Measurements from ENCODE around the gene GMCL1.
"Not testable (repeated sequence)": the region's sequence is repeated elsewhere in the genome, so short reads cannot be mapped to it uniquely, and the experiment has no call there.

Gene GMCL1

DNA sequence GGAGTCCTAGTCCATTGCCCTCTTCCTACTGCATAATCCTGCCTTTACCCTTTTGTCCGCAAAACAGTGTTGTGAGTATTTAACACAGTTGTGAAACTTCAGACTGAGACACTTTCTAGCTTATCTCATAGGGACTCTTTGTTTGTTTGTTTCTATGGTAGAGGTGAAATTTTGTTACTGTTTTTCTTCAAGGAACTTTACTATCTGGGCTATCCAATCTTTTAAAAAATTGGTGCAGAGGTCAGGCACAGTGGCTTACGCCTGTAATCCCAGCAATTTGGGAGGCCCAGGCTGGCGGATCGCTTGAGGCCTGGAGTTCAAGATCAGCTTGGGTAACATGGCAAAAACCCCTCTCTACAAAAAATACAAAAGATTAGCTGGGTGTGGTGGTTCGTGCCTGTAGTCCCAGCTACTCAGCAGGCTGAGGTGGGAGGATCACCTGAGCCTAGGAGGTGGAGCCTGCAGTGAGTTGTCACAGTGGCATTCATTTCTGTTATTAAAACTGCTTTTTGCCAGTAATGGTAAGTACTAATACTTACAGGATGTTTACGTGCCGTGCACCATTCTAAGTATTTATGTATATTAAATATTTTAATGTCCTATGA, 18.8 kb downstream of the GMCL1 start:
- no peak for DNase-seq (ENCODE audit: low read depth)

DNA sequence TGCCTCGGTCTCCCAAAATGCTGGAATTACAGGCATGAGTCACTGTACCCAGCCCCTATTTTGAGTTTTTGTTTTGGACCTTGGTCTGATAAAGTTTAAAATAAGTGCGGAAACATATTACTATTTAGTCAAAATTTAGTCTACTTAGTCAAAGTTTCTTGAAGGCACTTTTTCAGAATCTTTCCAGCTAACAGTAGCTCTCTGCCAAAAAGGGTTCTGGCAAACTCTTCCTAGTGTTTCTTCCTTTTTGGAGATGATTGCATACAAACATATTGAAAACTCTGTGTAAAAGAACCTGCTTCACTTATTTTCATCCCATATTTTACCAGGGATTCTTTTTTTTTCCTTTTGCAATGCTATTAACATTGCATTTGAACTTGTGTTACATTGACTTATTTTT, 28.8 kb downstream of the GMCL1 start:
- DNase-seq (ENCODE audit: low read depth): no peak

DNA sequence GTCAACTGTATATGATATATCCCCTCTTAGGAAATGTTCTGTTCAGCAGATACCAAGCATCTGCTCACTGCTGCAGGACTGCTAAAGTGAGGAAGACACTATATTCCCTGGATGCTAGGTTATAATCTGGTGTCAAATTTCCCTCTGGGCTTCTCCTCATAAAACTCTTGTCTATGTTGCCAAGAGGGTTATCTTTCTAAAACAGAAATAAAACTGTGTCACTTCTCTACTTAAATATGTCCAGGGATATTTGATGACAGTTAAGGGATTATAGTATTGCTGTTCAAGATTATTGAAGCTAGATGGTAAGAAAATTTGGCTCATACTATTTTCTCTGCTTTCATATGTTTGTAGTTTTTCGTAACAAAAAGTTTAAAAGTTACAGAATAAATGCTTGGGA, 33.8 kb downstream of the GMCL1 start:
- no peak for DNase-seq (ENCODE audit: low read depth)

DNA sequence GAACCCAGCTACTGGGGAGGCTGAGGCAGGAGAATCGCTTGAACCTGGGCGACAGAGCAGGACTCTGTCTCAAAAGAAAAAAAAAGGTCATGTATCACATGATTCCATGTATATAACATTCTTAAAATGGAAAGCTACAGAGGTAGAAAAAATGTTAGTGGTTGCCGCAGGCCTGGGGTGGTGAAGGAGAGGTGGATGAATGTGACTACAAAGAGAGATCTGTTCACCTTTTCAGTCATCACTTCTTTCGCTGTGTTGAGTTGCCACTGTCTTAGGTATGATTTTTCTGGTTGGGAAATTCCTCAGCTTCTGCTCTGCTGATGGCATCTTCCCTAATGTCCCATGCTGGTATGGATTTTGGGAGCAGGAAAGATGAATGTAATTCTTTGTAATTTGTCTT, 59.0 kb downstream of the GMCL1 start:
- no peak for DNase-seq (ENCODE audit: low read depth)

DNA sequence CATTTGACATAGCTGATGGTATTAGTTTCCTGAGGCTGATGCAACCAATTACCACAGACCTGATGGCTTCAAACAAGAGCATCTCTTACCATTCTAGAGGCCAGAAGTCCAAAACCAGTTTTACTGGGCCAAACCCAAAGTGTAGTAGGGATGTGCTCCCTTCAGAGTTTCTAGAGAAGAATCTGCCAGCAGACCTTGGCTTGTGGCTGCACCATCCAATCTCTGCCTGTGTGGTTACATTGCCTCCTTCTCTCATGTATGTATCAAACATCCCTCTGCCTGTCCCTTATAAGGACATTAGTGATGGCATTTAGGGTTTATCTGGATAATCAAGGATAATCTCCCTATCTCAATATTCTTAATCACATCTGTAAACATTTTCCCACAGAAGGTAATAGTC, 59.8 kb downstream of the GMCL1 start:
- DNase-seq (ENCODE audit: low read depth): no peak

DNA sequence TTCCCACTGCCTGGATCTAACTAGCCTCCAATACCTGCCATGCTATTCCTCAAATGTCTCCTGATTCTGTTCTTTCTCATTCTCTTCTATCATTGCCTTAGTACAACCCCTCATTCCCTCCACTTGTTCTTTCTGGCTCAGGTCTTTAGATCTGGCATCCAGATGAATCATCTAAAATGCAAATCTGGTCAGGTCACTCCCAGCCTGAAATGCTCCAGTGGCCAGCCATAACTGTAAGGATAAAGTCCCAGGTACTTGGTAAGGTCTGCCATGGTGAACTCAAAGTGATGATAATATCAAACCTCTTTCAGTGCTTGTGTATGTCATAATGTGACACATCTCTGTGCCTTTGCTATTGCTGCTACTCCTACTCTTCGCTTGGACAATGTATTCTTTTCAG, 61.4 kb downstream of the GMCL1 start:
- no peak for DNase-seq (ENCODE audit: low read depth)

DNA sequence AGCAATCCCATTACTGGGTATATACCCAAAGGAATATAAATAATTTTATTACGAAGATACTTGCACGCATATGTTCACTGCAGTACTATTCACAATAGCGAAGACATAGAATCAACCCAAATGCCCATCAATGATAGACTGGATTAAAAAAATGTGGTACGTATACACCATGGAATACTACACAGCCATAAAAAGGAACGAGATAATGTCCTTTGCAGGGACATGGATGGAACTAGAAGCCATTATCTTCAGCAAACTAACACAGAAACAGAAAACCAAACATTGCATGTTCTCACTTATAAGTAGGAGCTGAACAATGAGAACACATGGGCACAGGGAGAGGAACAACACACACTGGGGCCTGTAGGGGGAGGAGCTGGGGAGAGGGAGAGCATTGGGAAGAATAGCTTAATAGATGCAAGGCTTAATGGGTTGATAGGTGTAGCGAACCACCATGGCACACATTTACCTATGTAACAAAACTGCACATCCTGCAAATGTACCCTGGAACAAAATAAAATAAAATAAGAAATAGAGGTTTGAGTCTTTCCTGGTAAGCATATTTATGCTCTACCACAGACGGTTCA, 63.5 kb downstream of the GMCL1 start:
- DNase-seq (ENCODE audit: low read depth): not testable (repeated sequence)

DNA sequence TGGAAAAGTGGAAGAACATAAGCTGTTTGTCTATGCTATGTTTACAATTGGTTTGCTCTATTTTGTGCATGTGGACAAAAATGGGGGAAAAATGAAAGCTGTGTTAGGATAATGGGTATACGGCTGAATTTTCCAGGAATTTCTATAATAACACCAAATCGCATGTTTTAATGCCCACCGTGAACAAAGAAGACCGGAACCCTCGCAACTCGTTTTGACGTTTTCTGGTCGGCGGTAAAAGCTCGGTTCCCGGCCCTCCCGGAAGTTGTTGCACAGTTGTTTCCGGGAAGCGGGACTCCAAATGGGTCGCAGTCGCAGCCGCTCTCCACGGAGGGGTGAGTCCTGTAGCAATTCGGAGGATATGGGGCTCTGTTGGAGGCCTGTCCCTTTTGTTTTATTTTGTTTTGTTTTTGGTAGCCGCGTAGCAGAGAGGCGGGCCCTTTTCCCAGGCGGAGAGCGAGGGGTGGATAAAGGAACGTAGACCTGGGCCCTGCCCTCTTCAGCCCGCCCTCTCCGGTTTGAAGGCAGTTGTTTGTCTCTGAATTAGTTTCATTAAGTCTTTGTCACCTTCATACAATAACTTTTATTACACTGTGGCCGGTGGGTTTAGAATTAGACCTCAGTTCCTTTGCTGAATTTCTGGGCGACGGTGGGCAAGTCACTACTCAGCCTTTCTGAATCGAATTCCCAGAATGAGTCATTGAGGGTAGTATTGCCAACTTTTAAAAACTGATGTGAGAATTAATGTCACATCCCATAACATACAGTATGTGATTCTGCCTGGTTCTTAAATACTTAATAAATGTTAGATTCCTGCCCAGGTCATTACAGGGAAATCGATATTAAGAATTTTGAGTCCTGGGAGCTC, 64.5 kb downstream of the GMCL1 start, which contains the start of gene SNRNP27:
Gene SNRNP27, plus strand, starts transcription at position 273 of the 868 bp plus-strand sequence. Its CDS starts 29 bp downstream, at position 302.
- DNase-seq (ENCODE audit: low read depth): peak; percentile 60

DNA sequence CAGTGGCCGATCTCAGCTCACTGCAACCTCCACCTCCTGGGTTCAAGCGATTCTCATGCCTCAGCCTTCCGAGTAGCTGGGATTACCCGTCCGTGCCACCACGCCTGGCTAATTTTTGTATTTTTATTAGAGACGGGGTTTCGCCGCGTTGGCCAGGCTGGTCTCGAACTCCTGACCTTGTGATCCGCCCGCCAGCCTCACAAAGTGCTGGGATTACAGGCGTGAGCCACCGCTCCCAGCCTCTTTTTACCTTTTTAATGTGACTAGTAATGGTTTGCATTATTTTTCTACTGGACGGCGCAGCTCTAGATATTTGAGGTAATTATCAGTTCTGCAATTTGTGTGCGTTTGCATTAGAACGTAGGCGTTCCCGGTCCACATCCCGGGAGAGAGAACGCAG, 65.3 kb downstream of the GMCL1 start:
- not testable (repeated sequence) for DNase-seq (ENCODE audit: low read depth)

DNA sequence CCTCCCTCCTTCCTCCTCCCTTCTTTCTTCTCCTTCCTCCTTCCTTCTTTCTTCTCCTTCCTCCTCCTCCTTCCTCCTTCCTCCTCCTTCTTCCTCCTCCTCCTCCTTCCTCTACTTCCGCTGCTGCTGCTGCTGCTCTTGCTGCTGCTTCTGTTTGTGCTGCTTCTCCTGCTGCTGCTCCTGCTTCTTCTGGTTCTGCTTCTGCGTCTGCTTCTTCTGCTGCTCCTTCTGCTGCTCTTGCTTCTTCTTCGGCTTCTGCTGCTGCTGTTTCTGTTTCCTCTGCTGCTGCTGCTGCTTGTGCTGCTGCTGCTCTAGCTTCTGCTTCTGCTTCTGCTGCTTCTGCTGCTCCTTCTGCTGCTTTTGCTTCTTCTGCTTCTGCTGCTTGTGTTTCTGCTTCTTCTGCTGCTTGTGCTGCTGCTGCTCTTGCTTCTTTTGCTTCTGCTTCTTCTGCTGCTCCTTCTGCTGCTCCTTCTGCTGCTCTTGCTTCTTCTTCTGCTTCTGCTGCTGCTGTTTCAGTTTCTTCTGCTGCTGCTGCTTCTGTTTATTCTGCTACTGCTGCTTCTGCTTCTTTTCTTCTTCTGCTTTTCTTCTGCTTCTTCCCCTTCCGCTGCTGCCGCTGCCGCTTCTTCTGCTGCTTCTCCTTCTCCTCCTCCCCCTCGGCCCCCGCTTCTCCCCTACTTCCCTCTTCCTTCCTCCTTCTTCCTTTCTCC, 72.9 kb downstream of the GMCL1 start:
- no peak for DNase-seq (ENCODE audit: low read depth)

DNA sequence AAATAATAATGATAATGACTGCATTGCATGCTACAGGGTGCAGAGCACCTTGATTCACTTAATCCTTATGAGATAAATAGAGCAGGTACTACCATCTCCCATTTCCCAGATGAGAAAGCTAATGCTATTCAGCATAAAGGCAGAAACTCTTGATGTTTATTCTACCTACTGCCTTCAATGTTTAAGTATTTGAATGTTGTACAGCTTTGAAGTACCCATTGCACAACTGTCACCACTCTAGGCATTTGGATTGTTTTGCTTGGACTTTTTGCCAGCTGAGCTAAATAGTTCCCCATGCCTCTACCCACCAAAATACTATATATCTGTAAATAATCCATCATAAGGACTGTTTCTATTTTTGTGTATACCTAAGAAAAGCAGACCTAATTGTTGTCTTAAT, 77.8 kb downstream of the GMCL1 start:
- no peak for DNase-seq (ENCODE audit: low read depth)

DNA sequence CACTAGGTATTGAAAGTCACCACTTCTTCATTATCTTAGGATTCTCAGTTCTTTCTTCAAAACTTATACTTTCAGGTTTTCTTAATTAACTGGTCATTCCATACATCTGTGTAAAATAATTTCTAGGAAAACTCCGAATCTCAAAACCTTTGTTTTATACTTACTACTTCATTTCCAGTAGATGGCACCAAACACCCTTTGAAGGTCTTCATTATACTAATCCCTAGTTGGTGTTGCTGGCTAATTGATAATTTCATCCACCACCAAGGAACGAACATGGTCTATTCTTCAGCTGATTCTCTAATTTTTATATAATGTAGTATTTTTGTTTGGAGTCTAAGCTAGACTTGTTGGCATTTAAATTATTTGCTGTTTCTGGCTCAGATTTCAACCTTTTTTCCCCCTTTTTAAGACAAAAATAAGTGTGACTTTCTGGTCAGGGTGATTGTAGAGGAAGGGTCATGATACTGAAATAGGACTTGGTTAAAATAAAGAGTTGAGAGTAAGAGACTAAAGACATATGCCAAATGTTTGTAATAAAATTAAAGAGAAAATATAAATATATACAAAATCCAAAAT, 82.6 kb downstream of the GMCL1 start:
- peak; percentile 27 for DNase-seq (ENCODE audit: low read depth)

DNA sequence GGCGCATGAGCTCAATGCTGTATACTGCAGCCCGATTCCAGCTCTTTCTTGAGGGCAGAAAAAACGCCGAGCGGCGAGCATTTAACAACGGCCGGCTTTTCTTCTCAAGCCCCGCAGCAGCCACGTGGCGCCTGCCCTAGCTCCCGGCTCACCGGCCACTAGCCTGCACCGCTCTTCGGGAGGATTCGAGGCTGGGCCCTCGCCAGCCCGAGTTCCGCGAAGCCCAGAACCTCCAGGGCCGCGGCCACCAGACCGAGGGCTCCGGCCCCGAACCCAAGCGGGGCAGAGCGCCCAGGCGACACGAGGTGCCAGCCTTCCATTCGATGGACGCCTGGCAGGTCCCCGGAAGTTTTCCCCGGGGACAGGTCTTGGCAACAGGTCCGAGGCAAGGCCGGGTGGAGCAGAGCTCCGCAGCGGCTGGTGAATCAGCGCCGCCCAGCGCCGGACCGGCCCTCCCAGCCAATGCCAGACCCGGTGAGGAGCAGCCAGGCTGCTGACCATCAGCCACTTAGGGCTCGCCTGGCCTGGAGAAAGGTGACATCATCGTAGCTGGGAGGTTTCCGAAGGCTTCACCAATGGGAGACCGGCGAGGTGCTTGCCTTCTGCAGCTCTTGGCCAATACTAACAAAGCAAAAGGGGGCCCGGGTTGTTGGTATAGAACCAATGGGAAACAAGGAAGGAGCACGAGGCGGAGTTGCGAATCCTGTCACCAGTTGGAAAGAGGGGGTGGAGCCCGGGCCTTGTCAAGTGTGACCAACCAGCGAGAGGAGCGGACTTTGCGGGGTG, 84.9 kb downstream of the GMCL1 start:
- peak; percentile 100 for DNase-seq (ENCODE audit: low read depth)

DNA sequence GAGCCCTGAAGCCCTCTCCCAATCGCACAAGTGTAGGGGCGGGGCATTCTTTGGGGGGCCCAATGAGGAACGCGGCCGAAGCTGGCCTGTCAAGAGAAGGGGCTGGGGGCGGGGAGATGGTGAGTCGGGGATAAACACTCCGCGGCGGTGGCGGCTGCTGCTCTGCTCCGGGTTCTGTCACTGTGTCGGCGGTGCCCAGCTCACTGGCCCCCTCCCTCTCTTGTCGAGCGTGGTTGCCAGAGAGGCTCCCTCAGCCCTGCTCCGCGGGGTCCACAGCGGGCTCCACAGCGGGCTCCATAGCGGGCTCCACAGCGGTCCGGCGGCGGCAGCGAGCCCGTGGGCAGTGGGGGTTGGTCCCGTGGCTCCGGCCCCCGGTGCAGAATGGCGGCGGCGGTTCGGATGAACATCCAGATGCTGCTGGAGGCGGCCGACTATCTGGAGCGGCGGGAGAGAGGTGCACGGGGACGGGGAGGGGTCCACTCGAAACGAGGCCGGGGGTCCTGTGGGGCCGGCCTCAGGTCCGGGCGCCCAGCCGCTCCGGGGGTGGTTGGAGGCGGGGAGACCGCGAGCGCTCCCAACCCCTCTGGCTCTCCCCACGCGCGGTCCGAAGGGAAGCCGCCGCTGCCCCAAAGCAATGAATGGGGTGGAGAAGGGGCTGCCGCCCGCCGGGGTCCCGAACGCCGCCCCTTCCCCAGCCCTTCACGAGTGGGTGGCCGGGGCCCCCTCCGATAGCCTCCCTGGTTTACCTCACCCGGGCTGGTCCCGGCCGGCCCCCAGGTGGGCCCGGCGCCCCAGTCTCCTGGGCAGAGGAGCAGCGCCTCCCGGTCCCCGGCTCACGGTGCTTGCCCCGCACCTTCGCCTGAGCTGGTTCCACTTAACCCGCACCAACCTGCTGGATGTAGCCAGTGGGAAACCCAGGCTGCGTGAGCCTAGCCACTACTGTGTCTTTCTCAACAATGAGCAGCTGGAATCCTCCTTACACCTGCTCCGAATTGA, 85.8 kb downstream of the GMCL1 start, which contains the start of gene MXD1:
Gene MXD1, plus strand, starts transcription at position 160 of the 996 bp plus-strand sequence. Its CDS starts 222 bp downstream, at position 382.
- DNase-seq (ENCODE audit: low read depth): no peak

DNA sequence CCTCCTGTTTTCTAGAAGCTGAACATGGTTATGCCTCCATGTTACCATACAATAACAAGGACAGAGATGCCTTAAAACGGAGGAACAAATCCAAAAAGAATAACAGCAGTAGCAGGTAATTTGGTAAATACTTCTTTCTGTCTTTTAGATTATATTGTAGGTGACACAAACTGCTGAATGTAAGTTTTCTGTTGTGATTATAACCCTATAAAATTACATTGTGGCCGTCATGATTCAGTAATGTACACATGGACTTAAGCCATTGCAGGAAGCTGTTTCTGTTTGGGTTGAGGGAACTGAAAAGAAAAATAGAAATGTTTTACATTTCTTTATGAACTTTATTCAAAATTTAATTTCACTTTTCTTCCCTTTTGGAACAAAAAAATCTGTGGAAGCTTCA, 86.6 kb downstream of the GMCL1 start:
- no peak for DNase-seq (ENCODE audit: low read depth)

DNA sequence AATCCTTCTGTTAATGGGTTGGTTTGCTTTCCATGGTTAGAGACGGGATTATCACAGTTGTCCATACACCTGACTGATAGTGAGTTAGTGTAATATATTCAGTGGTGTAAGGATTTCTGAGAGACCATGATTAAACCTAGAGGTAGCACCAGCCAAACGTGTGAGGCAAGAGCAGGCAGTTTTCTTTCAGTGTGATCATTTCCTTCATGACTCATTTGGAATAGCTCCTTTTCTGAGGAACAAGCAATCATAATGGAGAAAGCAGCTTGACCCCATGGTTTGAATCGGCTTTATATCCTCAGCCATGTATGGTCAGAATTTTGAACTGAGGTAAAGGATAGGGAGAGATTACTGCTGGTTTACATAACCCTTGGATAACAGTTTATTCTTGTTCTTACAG, 88.4 kb downstream of the GMCL1 start:
- DNase-seq (ENCODE audit: low read depth): peak; percentile 62

DNA sequence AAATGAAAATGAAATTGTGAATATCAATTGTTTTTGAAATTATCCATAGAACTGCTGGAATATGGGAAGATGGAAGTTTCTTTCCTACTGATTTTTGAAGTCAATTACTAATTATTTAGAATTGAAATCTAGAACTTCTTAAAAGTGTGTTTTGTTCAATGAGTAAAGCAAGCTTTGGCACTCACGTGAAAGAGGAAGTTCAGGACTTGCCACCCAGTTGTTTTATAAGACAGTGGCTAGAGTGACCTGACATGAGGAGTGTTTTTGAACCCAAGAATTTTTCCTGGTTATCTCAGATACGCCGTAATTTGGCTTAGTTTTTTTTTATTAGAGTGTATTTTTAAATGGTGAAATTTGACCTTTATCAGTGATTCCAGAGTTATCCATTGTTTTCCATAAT, 88.9 kb downstream of the GMCL1 start:
- no peak for DNase-seq (ENCODE audit: low read depth)

DNA sequence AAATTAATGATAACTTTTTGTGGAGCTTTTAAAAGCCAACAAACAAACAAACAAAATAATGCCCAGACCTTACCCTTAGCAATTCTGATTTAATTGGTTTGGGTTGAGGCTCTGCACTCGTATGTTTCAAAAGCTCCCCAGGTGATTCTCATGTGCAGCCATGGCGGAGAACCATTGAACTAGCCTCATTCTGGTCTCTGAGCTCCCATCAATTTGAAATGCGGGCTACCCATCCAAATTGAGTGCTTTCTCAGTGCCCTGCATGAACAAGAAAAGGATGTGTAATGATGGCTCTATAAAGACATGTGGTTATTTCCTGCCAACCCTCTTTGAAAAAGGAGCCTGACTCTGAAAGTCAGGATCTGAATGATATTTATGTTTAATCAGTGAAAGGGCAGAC, 93.7 kb downstream of the GMCL1 start:
- DNase-seq (ENCODE audit: low read depth): no peak

DNA sequence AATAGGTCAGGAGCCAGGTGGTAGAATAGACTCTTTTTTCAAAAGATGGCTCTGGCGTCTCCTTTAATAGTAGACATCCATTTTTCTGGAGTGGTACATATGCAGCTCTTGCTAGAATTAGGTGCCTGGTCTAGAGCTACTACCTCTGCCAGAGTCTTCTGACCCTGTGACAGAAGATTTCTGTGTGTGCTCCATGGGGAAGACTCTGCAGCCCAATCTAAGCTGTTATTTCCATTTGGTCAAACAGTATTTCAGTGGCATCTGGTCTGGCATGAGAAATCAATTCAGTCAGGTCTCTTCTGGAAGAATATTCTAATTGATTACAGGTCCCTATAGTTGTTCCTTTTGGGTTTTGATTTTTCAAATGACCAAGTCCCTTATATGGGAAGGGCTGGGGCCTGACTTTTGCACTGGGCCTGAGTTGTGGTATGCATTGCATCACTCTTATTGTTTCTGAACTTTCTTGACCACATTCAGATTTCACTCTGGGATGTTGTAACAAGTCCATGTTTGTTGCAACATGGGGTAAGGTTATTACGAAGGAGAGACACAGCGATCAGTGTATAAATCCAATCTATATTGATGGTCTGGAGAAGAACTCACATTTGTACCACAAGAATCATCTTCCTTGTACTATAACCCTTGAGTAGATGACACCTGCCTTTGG, 97.5 kb downstream of the GMCL1 start:
- DNase-seq (ENCODE audit: low read depth): peak; percentile 45
